ENCODE results near the gene TSC22D3.
"Not testable (repeated sequence)": the region's sequence is repeated elsewhere in the genome, so short reads cannot be mapped to it uniquely, and the experiment has no call there.

TSC22D3 gene

GRCh38 chrX:107713543-107714205, 61.9 kb downstream of the TSC22D3 start:
- no peak for DNase-seq

- no peak for DNase-seq
These were observed 62.4 kb downstream of the TSC22D3 start for GRCh38 chrX:107713203-107713542.

GRCh38 chrX:107712231-107713202, 63.1 kb downstream of the TSC22D3 start:
- DNase-seq, result no peak

- DNase-seq, result no peak
These were observed 63.9 kb downstream of the TSC22D3 start for GRCh38 chrX:107711521-107712181.

- no peak for DNase-seq
These were observed 64.8 kb downstream of the TSC22D3 start for GRCh38 chrX:107710617-107711391.

- no peak for DNase-seq
These were observed 66.3 kb downstream of the TSC22D3 start for GRCh38 chrX:107709266-107709806.

GRCh38 chrX:107708762-107709161, 66.8 kb downstream of the TSC22D3 start:
- no peak for DNase-seq

- DNase-seq, result no peak
These were observed 67.7 kb downstream of the TSC22D3 start for GRCh38 chrX:107707866-107708265.

- DNase-seq, result no peak
These were observed 69.3 kb downstream of the TSC22D3 start for GRCh38 chrX:107706309-107706708.

- no peak for DNase-seq
These were observed 71.0 kb downstream of the TSC22D3 start for GRCh38 chrX:107704587-107704986.

GRCh38 chrX:107704181-107704580, 71.4 kb downstream of the TSC22D3 start:
- no peak for DNase-seq

GRCh38 chrX:107701493-107702121, 74.0 kb downstream of the TSC22D3 start:
- DNase-seq, result no peak

- no peak for DNase-seq
These were observed 74.8 kb downstream of the TSC22D3 start for GRCh38 chrX:107700790-107701189.

- DNase-seq, result no peak
These were observed 75.2 kb downstream of the TSC22D3 start for GRCh38 chrX:107700317-107700774.

GRCh38 chrX:107699616-107700015, 76.0 kb downstream of the TSC22D3 start:
- no peak for DNase-seq

GRCh38 chrX:107691024-107691448, 84.6 kb downstream of the TSC22D3 start:
- DNase-seq, result no peak

GRCh38 chrX:107687445-107687844, 88.1 kb downstream of the TSC22D3 start:
- DNase-seq, result no peak

GRCh38 chrX:107686792-107687191, 88.8 kb downstream of the TSC22D3 start:
- no peak for DNase-seq

GRCh38 chrX:107686026-107686425, 89.6 kb downstream of the TSC22D3 start:
- DNase-seq, result no peak

- DNase-seq, result not testable (repeated sequence)
These were observed 90.0 kb downstream of the TSC22D3 start for GRCh38 chrX:107685586-107685985.

- DNase-seq, result no peak
These were observed 90.6 kb downstream of the TSC22D3 start for GRCh38 chrX:107684956-107685385.
